ENCODE data around the gene CACNA1C.

Gene CACNA1C

DNA sequence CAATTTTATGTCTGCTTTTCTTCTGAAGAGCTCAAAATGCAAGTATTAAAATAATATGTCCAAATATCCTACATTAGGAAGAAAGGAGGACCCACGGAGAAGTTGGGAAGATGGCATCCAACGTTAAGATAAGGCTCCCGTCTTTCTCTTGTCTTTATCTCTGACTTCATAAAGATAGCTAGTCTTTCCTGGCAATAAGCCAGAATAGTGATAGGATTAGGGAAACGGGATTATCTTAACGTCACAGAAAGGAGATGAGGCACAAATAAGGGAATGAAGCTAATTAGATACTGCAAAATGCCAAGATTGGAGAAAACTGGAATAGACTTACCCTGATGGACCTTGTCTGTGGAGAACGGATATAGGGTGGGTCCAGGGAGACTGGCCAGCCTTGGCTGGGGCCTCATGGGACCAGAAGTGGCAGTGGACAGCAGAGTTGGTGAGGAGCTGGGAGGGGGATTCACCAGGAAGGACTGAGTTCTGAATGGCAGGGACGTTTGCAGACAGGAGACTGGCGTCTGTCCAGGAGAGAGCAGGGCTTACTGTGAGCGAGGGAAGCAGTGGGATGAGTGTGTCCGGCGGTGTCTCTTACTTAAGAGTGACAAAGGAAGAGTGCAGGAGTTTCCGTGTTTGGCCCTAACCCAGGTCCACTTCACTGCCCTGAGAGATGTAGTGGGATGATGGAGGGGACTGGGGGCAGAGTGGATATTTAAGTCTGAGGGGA lies 119.9 kb downstream of the CACNA1C start:
- DNase-seq: no peak

DNA sequence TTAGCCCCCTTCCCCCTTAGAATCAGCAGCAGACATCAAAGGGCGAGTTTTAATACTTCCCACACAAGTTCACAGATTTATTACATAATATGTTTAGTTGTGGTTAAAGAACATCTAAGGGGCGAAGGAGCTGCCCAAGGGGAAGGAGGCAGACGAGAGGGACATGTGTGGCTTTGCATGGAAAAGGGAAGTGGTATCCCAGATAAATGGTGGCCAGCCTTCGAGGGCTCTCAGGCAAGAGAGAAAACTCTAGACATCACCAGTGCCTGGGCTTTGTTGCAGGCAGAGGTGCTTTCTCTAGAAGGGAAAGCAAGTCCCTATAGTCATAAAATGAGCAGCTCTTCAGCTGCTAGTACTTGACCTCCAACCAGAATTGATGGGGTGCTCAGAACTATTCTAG lies 121.2 kb downstream of the CACNA1C start:
- no peak for DNase-seq

DNA sequence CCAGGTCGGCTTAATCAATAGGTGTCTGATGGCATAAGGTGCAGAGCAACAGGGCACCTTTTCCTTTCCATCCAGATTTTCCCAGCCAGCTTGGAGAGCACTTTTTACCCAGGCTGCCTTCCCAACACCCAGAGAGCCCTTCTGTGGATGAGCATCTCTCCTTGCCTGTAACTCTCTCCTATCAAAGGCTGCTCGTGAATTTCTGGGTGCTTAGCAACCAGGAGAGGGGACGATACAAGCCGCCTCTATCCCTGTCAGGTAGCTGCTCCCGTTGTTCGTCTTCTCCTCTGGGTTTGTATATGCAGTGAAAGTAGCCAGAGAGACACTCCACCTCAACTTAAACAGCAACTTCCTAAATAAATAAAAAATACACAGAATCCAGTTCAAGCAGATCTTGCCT lies 124.2 kb downstream of the CACNA1C start:
- no peak for DNase-seq

DNA sequence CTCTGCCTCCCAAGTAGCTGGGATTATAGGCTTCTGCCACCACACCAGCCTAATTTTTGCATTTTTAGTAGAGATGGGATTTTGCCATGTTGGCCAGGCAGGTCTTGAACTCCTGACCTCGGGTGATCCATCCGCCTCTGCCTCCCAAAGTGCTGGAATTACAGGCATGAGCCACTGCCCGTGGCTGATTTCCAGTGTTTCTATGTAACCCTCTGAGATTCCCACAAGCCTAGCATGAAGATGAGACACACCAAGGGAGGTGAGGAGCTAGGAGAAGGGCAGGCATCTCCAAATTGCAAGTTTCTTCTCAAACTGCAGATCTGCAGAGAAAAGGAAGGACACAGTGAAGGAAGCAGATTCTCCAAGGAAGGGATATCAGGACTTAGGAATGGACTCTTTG lies 125.0 kb downstream of the CACNA1C start:
- no peak for DNase-seq

DNA sequence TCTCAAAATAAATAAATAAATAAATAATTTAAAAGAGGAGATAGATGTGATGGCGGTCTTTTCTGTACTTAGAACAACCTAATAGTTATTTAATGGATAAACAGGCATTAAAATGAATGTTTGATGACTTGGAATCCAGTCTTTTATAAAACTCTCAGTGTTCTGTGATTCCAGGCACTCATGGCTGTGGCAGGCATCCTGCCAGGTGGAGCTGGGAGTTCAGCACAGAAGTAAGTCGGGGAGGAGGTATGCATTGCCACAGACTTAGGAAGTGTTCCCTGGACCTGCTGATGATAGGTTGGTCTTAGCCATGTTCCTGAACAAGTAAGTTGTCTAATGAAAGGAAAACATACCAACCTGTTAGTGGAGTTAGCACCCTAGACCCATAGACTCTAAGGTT lies 126.3 kb downstream of the CACNA1C start:
- no peak for DNase-seq

DNA sequence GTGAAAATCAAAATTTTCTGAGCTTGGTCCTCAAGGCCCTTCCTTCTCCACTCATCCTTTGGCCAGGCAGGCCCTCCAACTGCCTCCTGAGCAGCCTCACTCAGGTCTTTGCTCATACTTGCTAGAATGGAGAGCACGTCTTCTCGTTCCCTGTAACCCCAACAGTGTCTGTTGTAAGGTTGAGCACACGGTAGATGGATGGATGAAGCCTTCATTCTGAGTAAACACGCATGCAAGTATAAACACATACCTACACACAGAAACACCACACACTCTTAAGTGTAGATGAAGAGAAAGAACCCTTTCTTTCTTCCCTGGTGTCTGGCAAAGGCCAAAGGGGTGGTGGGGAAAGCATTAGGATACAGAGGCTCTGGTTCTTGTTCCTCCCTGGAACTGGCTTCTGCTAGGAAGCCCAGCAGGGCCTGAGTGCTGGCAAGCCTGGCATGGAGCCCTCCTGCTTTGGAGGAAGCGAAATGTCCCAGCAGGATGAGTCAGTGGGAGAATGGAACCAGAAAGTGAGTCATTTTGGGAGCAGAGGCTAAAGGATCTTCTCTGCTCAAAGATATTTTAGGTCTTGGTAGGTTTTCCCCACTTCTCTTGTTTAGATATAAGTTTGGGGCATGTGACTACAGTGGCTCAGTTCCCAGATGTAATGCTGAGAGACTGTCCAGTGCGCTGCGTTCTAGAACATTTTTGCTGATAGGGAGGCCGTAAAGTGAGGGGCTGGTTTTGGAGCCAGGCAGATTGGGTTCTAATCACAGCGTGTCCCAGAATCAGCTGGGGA lies 127.4 kb downstream of the CACNA1C start:
- DNase-seq: no peak

DNA sequence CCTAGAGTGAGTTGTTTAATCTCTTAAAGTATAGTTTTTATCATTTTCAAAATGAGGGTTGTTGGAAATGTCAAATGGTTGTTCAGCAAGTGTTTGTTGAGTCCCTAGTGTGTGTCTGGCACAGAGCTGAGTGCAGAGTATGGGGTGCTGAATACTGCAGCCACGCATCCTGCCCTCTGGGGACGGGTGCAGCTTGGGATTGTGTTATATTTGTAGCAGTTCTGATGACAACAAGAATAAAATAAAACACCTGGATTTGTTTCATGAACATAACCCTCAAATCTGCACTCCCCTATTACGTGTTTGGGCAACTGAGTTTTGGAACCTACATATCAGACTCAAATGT lies 127.9 kb downstream of the CACNA1C start:
- DNase-seq: no peak

DNA sequence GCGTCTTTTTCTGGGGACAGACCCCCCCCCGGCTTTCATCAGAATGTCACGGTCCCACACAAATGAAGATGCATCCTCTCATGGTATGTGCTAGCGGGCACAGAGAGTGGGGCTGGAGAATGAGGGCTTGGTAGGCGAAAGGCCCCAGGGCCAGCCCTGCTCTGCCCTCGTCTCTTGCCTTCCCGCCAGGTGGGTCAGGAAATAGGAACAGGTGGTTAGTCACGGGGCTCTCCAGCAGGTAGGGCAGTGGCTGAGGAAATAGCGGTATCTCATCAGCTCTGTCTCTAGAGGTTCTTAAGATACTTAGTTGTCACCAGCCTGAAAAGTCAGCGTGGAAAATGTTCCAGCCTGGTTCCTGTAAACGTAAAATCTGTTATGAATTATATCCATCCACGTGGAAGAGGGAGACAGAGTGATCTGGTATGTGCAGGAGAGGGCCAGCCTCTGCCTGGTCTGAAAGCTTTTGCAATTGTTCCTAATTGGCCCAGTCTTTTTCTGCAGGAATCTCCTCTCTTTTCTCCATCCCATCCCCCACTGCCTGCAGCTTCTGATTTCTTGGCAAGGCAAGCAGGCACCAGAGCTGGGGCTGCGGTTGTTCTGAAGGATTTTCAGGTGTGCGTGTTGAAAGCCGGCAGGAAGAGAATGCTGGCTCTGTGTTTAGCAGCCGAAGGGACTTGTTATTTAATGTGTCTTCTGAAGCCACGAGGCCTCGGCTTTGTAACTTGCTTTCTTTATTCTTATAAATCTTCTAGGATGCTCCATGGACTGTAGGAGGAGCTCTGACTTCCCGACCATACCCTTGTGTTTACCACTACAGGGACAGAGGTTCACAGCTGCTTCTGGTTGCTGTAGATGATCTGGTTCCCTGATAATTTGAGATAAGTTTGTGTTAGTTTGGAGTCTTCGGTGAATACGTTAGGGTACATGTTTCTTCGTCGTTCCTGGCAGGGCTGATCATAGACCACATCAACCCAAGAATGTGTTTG lies 131.1 kb downstream of the CACNA1C start:
- no peak for DNase-seq

DNA sequence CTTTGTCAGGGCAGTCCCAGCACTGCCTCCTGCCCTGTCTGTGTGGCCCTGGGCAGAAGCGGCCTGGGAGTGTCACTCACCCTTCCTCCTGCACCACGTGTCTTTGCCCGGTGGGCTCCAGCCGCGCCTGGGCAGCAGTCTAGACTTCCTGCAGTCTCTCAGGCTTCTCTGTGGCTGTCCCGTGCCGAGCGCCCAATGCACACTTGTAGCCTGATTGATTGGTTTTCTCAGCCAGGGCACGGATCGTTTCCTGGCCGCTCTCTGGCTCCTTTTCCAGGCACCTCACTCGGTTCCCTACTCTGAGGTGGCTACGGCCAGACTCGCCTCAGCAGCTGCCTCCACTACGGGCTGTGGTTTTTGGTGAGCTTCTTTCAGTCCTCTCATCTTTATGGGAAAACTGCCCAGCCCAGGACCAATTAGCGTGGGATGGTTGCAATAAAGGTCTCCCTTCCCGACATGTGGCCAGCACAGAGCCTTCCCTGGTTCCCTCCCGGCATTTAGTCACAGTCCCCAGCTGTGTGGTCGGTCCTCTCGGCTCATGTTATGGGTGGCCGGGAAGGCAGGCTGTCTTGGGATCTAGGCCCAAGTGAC lies 133.1 kb downstream of the CACNA1C start:
- no peak for DNase-seq

DNA sequence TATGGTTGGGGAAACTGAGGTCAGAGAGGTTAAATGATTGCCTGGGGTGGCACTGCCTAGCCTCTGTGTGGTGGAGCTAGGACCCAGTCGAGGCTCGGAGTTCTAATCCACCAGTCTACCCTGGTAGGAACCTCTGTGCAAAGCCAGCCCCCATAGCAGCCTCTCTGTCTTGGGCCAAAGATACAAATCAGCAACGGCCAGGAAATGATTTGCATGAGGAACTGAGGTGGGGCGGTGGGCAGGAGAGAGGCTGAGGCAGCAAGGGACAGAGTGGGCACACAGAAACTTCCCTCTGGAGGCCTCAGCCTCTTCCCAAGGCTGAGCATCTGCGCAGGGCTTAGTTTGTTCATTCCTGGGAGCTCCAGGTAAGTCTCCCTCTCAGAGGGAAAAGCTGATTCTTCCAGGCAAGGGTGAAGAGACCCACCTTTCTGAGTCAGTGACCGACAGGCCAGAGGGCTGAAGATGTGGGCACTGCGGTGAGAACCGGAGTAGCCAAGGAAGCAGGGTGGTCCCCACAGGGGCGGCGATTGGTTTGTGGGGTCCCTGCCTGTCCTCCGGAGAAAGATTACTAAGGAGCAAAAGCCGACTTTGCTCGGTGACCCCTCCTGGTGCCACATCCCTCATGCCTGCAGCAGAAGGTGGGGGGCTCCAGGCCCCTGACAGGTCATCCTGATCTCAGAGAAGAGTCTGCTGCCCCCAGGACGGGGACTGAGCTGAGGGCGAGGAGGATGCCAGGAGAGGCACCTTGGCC lies 134.6 kb downstream of the CACNA1C start:
- DNase-seq: no peak

DNA sequence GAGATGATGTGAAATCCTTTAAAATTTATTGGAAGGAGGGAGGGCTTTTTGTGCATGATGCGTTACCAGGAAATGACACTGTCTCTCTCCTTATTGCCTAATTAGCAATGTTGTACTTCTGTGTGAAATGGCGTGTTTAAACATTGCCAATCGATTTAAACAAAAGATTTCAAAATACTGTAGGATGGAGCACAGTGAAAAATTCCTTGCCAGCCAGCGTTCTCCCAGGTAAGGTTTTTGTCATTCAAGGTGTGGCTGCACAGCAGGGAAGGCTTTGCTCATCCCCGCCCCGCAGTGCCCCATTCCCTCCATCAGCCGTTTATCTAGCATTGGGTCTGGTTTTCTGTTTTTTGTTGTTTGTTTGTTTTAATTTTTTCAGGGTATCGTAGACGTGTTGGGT lies 137.3 kb downstream of the CACNA1C start:
- no peak for DNase-seq

DNA sequence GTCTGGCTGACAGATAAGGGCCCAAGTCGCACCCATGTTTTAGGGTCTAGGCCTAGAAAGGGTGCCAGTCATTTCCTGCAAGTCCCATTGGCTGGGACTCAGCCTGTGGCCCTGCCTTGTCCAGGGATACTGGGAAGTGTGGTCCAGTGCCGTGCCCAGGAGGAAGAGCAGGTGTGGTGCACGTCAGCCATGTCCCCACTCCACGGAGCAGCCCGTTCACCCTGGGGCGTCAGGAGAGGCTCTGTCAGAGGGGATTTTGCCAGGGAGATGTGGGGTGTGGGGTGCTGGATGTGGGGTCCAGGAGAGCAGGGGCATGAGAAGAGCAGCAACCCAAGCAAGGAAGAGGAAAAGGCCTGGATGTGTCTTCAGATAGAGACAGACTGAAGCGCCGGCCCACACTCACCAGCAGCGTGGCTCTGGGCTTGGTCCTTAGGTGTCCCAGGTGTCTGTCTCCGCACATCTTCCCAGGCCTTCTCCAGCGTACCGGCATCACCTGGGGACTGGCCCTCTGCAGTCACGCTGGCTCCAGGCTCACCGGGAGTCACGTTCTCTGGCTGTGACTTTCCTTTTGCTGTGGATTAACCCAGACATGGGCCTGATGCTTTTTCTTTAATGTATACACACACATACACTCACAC lies 138.2 kb downstream of the CACNA1C start:
- no peak for DNase-seq

DNA sequence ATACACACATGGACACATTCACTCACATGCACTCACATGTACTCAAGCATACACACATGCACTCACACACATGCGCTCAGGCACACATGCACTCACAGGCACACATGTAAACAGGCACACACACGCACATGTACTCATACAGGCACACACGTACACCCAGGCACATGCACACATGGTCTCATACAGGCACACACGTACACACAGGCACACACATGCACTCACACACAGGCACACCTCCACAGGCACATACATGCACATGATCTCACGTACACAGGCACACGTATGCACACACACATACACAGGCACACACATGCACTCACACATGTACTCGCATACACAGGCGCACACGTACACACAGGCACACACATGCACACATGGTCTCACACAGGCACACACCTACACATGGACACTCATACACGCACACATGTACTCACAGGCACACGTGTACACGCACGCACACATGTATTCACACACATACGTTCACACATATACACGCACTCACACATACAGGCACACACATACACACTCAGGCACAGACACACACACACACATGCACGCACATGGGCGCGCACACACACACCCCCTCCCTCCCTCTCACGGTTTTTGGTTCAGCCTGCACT lies 138.9 kb downstream of the CACNA1C start:
- no peak for DNase-seq

DNA sequence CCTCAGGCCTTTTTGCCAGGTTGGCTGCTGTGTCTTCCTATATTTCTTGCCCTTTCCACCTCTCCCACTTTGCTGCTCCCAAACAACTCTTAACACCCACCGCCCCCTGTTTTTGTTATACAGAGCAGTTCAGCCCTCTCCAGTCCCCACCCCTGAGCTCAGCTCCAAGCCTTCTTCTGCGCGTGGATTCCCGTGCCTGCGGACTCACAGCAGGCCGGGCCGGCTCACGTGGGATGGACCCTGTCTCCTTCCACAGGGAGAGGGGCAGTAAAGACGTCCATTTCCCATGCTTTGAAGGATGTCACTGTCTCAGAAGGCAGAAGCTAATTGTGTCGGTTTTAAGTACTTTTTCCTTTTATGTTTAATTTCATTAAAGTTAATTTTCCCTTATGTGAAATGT lies 139.4 kb downstream of the CACNA1C start:
- DNase-seq: no peak

DNA sequence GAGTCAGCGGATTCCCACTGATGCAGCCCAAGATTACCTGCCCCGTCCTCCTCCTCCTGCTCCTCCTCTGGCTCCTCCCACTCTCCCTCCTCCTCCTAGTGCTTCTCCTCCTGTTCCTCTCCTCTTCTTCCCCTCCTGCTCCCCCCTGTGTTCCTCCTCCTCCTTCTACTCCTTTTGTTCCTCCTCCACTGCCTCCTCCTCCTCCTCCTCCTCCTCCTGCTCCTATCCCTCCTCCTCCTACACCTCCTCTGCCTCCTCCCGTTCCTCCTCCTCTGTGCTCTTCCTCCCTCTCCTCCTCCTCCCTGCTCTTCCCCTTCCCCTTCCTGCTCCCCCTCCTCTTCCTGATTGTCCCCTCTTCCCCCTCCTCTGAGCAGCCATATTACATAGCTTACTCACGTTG lies 141.3 kb downstream of the CACNA1C start:
- DNase-seq: no peak

DNA sequence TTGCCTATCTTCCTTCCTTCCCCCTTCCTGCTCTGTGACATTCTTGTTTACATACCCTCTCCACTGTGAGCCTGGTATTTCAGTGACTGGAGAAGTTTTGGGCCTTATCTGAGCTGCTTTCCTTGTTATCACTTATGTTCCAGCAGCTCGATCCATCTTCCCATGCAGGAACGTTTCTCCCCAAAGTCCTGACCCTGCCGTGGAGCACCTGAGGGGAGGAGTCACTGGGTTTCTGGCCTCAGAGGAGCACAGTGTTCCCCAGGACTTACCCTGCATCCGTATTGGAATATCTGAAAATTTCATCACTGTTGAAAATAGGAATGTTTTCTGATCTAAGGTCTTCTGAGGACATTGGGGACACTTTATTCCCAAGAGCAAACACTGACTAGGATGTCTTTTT lies 141.8 kb downstream of the CACNA1C start:
- DNase-seq: no peak

DNA sequence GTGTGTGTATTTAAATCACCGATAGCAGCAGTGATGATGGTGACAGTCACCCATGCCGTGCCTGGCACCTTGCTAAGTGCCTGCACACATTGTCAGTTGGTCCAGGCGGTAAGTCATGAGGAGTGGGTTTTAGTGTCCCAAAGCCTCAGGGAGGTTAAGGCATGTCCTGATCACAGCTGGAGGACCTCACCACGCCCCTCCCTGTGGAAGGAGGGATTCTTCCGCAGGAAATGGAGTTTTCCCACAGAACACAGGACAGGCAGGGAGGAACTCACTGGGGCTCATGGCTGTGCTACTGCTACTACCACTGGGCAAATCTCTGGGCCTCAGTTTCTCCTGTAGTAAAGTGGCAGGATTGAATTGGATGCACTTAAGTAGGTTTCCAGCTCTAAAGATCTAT lies 142.3 kb downstream of the CACNA1C start:
- DNase-seq: no peak

DNA sequence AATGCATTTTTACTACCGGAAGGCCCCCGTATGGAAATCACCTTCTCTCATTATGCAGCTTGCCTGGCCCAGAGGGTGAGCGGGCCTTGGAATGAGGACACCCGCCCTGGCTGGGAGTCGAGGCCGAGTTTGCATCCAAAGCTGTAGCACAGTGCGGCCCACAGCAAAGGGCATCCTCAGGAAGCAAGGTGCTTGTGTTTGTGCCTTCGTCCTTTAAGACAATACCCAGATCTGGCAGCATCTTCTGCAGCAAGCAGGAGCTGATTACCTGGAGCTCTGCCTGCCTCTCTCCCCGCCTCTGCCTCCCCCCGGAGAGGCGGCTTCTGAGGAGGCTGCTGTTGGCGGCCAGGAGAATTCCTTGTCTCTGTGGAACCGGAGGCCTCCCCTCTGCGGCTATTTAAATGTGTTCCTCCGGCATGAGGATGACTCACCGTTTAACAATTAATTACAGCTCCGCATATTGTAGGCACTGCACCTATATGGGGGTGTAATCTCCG lies 145.3 kb downstream of the CACNA1C start:
- DNase-seq: no peak

DNA sequence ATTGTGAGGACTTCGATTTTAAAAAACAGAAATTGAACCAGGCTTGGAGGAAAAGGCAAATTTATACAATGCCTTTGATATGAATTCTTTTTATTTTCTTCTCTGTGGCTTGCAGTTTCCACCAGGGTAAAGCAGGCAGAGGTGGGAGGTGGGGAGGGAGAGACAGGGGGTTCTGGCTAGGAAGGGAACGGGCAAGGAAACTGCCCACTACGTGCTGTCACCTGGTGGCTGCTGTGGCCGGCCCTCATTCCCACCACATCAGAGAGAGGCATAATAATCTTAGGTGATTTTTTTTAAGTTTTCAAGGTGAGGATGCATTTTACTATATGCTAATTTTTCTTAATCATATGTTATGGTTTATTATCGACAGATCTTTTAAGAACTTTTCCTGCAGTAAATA lies 145.8 kb downstream of the CACNA1C start:
- no peak for DNase-seq

DNA sequence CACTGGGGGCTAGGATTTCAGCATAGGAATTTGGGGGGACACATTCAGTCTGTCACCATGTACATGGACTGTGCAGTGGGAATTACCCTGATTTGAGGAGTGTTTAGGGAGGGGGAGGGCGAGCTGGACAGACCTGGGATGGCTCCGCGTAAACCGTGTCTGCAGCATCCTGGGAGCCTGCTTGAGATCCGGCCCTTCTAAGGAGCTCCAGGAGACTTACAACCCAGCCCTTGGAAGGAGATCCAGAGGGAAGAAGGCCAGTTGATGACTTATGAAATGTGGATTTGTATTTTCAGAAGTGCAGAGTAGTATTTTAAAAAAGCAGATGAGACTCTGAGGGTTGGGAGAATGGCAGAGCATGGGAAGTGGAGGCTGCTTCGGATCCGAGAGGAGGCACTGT lies 153.2 kb downstream of the CACNA1C start:
- DNase-seq: no peak

Measured in stimulated activated CD4-positive, alpha-beta T cell treated with anti-CD3 and anti-CD28 coated beads, Interleukin-4, amount 100 ng/mL, for 1 hour (primary cell).